Ramos (cell line): ENCODE data around the gene IGF2R.
"Not testable (repeated sequence)": the region's sequence is repeated elsewhere in the genome, so short reads cannot be mapped to it uniquely, and the experiment has no call there.

ENCODE experiments used
- in situ Hi-C: fragments of 300-500 bp; cut with MboI; formaldehyde crosslinking; loops from one replicate; pipeline ENCODE4 v1.14.3; 2022; ENCODE audit warnings: low sequenced_read_pairs; ENCODE audit not compliant: unreplicated experiment

IGF2R gene

DNA sequence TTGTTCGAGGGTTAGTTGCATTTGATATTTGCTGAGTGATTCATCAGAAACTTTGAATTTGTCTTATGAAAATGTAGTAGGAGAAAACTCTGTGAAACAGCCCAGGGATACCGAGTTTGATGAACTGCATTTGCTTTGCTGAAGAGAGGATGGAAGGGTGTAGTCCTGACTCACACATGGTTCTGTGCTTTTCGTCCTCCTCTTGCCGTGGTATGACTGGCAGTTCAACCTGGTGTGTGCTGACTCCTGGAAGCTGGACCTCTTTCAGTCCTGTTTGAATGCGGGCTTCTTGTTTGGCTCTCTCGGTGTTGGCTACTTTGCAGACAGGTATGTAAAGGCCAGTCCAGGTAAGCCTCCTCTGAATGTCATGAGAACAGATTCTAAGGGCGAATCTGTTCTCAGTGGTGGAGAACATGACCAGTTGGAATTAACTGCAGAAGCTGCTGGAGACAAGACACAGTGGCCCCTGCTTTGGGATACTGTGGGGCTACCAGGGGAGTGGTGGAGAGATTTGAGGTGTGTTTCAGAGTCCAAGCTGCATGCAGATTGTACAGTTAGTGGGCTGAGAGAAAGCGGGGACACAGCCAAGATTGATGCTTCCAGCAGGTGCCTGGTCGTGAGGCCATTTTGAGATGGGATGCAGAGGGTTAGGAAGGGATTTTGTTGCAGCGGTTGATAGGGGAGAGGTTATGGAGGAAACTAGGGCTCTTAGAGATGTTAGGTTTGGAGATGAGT is 161.2 kb downstream of the IGF2R start:
- in situ Hi-C loops = no loop called here

DNA sequence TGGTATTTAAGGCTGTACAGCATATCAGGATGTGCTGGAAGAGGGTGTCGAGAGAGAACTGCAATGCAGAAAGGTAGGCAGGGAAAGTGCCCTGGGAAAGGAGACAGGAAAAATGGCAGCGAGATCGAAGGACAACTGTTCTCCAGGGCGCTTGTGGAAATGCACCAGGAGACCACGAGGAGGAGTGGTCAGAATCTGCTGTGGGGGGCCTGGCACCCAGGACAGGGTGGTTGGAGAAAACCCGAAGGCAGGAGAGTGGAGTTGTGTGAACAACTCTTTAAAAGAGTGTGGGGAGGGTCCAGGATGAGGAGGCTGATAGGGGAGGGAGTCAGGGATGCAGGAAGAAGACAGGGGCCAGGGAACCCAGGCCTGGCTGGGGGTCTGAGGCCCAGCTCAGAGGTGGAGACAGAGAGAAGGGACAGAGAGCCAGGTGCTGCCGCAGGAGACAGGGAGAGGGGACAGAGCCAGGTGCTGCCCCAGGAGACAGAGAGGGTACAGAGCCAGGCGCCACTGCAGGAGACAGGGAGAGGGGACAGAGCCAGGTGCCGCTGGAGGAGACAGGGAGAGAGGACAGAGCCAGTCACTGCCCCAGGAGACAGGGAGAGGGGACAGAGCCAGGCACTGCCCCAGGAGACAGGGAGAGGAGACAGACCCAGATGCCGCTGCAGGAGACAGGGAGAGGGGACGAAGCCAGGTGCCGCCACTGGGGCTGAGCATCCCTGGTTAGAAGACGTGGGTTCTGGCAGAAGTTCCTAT is 162.0 kb downstream of the IGF2R start:
- in situ Hi-C loops = no loop called here

DNA sequence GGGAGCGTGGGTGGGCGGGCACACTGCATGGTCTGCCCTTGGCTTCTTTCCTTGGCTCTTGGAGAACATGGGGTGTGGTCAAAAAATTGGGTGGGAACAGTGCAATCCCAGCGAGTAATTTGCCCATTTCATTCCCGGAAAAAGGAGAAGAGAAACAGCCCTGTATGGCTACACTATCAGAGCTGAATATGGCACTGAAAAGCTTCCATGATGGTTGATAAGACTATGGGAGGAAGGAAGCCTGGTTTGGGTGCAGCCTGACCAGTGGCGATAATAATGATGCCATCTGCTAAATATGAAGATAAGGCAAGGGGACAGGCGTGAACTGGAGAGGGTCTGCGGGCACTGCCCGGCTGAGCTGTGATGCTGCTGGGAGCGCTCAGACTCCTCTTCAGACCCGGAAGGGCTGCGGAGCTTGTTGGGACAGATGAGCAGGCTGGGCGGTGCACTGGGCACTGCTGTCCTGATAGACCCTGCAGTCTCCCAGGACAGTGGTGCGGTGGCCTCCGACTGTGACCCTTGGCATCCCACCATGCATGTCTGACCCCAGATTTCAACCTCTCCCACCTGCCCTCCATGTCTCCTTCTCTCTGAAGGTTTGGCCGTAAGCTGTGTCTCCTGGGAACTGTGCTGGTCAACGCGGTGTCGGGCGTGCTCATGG is 162.9 kb downstream of the IGF2R start:
- in situ Hi-C loops = no loop called here

DNA sequence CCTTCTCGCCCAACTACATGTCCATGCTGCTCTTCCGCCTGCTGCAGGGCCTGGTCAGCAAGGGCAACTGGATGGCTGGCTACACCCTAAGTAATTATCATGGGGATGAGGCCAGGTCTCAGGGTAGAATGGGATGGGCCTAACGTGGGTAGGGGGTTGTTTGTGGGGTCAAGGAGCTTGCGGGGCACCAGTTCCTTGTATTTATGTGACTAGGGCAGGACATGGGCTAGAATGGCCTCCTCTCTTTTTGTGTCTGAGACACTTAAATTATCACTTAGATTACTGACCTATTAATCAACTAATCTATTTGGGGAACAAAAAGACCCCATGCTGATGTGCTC is 163.4 kb downstream of the IGF2R start:
- in situ Hi-C loops = no loop called here

DNA sequence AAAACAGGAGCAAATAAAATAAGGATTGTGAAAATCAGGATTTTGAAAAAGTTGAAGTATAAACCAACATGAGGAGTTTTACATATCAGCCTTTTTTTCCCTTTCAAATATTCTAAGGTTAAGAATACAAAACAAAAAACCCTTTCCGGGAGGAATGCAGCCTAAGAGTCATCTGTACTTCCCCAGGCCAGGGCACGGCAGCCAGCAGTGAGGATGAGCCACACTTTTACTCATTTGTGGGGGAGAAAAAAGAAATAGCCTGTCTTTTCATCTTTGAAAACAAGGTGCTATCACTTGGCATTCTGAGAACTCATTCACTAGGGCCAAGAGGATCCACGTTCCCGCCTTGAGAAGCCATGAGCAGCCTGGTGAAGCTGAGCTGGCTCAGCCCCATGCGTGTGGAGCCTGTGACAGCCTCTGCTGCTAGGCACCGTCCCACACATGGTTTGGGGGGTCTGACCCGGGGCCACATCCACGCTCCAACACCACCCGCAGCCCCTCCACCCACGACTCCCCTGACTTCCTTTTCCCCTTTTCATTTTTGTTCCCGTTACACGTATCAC is 164.0 kb downstream of the IGF2R start:
- in situ Hi-C loops = no loop called here

DNA sequence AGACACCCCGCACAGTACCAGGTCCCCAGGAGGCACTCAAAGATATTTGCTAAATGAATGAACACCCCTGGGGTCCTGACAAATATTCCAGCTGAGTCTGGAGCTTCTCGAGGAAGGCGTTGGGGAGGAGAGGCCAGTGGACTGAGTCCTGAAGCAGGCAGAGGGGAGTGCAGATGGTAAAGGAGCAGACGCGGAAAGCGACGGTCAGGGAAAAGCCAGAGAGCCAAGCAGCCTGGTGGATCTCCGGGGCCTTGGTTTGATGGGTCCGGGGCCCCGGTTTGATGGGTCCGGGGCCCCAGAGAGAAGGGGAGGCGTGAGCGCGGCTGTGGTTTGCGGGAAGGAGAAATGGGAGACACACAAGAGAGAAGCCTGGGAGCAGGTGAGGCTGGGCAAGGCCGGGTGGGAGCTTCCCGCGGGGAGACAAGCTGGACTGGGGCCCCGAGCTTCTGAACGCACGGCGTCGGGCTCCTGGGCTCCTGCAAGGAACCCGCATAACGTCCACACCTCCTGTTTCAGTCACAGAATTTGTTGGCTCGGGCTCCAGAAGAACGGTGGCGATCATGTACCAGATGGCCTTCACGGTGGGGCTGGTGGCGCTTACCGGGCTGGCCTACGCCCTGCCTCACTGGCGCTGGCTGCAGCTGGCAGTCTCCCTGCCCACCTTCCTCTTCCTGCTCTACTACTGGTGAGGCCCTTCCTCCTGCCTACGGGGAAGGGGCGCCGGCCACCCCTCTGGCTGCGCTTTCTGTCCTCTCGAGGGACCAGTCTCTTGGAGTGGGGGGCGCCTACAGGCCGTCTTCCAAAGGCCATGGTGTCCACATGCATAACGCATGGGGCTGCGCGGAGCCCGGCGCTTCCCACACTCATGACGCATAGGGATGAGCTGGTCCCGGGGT is 164.8 kb downstream of the IGF2R start:
- in situ Hi-C loops = no loop called here

DNA sequence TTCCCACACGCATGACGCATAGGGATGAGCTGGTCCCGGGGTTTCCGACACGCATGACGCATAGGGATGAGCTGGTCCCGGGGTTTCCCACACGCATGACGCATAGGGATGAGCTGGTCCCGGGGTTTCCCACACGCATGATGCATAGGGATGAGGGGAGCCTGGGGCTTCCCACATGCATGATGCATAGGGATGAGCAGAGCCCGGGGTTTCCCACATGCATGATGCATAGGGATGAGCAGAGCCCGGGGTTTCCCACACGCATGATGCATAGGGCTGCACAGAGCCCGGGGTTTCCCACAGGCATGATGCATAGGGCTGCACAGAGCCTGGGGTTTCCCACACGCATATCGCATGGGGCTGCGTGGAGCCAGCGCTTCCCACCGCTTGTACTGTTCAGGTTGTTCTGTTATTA is 165.5 kb downstream of the IGF2R start:
- in situ Hi-C loops = not testable (repeated sequence)

DNA sequence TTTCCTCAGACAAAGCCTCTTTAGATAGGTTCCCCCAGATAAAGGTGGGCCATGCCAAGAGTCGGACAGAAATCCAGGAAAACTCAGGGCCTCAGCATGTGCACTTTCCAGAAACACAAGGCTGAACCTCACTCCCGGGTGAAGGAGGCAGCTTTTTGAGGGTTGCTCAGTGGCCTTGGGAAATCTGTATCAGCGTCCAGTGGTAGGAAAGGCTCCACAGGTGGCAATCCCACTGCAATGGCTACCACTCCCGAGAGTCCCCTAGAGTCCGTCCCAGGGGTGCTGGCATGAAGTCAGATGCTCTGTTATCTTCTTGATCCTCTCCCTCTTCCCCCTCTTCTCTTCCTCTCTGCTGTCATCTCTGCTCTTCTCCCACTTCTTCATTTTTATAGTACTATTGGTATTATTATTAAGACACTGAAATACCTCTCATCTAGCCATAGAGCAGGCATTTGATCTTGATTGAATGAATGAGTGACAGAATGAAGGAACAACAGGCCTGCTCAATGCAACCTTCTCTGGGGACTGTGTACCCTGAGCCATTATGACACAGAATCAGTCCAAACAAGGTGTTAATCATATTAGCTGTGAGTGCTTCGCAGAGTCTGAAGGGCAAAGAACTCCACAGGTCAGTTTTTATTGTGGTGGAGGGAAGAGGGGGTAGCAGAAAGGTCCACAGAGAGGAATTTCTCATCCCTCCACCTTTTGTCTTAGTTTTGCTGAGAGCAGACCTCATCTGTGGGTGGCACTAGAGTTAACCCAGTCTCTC is 166.1 kb downstream of the IGF2R start:
- in situ Hi-C loops = no loop called here

DNA sequence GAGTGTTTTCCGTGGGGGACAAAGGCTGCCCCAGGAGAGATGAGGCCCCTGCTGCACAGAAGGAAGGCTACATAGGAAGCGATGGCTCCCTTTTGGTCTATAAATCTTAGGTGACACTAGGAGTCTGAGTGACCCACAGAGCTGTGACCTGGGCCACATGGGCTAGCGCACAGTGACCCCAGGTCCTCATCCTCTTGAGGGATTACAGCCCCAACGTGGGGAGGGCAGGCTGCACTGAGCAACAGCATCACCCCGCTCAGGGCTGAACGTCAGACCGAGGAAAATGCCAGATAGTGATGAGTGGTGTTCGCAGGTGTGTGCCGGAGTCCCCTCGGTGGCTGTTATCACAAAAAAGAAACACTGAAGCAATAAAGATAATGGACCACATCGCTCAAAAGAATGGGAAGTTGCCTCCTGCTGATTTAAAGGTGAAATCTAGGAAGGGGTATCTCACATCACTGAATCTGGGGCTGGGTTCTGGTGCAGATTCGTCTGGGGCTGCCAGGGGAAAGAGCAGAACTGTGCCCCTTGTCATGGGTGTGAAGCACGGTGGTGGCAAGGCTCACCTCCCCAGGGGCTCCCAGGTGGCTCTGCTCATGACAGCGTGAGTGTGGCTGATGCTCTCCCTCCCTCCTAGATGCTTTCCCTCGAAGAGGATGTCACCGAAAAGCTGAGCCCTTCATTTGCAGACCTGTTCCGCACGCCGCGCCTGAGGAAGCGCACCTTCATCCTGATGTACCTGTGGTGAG is 167.2 kb downstream of the IGF2R start:
- in situ Hi-C loops = no loop called here

DNA sequence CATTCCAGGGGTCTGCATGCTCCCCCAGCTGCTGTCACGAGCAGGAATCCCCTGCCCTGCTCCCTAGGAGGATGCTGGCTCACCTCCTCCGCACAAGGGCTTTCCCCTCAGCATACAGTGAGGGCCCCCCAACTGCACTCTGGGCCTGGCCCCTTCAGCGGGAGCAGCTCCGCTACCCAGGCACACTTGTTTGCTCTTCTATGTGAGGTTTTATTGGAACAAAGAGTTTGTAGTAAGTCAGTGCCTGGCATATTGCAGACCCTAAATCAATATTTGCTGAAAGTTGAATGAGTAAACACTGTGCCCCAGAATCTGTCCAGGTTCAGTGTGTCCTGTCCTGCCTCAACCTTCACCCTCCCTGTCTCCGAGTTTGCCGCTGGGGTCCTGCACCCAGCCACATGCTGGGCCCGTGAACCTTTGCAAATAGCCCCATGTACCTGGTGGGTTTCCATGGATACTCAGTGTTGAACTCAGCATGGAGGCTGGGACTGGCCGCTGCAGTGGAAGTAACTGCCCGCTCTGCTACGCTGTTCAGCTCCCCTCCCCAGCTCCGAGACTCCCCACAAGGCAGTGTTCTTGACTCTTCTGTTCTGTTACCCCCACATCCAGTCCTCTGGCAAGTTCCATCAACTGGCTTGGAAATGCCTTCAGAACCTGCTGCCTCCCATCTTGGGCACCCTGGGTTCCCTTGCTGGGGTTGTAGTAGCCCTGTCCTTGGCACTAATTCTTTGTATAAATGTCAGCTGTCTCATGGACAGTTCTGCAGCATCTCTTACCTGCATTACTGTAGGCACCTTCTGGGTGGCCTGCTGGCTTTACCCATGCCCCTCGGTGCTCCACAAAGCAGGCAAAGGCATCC is 168.5 kb downstream of the IGF2R start:
- in situ Hi-C loops = no loop called here

DNA sequence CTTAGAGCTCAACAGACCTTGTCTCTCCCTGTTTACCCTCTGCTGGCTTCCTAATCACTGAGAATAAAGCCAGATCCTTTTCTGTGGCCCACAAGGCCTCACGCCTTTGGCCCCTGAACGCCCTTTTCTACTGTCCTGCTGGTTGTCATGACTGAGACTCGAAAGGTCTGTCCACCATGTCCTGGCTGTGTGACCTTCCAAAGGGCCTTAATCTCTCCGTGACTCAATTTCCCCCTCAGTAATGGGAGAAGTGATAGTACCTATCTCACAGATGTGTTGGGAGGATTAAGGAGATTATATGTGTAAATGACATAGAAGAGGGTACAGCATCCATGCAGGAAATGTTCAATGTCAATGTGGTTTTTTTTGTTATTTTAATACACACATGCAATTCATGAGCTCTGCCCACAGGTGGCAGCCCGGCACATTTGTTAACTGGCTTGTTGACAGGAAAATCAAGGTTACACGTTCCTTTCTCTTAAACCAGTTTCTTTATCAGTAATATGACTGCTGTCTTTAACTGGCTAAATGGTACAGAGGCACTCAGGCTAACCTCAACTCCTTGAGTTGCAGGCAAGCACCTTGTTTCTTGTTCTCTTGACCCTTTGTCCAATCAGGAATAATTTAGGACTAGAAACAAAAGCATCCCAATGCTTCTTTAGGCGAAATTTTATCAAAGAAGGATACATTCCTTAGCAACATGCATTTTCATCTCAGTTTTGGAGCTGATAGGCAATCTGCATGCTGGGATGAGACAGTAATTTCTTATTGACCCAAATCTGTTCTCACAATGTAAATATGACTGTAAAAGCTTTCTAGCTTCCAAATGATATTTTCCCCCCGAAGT is 169.3 kb downstream of the IGF2R start:
- in situ Hi-C loops = no loop called here

DNA sequence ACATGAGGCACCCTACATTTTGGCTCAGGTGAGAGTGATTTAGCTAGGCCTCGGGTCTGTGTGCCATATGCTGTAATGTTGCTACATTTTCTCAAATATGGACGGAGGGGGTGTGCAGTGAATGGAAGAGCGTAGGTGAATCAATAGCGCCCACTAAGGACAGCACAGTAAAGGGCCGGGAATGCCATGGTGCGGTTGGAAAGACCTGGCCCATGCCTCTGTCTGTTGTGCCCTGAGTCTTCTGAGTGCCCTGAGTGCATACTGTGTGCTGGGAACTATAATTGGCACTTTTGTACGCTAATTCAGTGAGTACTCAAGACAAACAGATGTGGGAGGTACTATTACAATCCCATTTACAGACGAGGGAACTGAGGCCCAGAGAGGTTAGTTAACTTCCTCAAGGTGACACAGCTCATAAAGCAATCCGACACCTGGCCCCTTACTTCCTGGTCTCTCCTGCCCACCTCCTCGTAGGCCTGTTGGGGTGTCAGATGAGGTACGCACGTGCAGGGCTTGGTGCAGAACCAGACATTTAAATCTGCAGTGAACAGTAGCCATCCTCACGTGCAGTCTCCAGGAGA is 170.0 kb downstream of the IGF2R start:
- in situ Hi-C loops = no loop called here

DNA sequence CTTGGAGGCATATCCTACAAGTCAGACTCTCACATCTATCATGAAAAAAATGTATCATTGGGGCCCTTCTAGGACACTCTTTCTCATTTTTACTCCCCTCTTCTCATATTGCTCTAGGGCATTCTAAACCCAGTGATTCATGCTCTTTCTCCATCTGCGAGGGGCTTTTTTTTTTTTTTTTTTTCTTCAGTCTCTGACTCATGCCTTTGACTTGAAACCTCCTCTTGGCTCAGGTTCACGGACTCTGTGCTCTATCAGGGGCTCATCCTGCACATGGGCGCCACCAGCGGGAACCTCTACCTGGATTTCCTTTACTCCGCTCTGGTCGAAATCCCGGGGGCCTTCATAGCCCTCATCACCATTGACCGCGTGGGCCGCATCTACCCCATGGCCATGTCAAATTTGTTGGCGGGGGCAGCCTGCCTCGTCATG is 170.6 kb downstream of the IGF2R start:
- in situ Hi-C loops = no loop called here

DNA sequence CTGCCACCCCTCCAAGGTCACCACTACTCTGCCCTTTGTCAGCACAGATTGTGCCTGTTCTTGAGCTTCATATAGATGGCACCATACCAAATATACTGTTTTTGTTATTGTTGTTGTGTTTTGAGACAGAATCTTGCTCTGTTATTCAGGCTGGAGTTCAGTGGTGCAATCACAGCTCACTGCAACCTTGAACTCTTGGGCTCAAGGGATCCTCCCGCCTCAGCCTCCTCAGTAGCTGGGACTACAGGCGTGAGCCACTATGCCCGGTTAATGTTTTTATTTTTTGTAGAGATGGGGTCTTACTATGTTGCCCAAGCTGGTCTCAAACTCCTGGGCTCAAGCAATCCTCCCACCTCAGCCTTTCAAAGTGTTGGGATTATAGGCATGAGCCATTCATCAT is 171.6 kb downstream of the IGF2R start:
- in situ Hi-C loops = loop anchor here (10.0 kb wide), 1 partner anchor 314 kb away; no protein-coding TSS in a partner anchor

DNA sequence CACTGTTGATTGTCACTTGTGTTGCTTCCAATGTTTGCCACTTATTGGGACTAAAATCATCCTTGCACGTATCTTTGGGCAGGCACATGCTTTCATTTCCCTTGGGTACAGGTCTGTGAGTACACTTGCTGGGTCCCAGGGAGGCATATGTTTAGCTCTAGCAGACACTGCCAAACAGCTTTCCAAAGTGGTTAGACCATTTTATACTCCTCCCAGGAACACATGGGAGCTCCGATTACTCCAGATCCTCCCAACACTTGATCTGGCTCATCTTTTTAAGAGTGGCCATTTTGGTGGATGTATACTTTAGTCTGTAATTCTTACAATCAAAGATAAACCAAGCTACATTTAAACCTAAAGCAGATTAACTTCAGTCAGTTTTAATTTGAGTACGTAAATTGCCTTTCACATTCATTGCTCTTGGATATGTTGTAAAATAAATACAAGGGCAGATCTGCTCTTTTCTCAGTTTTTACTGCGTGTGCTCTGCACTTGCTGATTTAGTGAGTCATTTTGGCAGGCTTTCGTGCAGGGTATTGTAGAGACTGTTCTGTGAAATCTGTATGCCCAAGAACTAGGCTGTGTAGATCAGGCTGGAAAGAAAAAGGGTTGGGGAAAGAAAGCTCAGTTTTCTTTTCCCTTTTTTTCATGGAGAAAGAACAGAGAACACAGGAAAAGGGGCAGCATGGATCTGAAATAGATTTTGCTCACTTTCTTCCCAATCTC is 172.3 kb downstream of the IGF2R start:
- in situ Hi-C loops = loop anchor here (10.0 kb wide), 1 partner anchor 314 kb away; no protein-coding TSS in a partner anchor
